ENCODE measurements around the gene CDHR2.

Gene CDHR2

GRCh38 chr5:176640616-176641015 lies 91.5 kb downstream of the CDHR2 start:
- DNase-seq (ENCODE audit: low read depth) = no peak

DNA sequence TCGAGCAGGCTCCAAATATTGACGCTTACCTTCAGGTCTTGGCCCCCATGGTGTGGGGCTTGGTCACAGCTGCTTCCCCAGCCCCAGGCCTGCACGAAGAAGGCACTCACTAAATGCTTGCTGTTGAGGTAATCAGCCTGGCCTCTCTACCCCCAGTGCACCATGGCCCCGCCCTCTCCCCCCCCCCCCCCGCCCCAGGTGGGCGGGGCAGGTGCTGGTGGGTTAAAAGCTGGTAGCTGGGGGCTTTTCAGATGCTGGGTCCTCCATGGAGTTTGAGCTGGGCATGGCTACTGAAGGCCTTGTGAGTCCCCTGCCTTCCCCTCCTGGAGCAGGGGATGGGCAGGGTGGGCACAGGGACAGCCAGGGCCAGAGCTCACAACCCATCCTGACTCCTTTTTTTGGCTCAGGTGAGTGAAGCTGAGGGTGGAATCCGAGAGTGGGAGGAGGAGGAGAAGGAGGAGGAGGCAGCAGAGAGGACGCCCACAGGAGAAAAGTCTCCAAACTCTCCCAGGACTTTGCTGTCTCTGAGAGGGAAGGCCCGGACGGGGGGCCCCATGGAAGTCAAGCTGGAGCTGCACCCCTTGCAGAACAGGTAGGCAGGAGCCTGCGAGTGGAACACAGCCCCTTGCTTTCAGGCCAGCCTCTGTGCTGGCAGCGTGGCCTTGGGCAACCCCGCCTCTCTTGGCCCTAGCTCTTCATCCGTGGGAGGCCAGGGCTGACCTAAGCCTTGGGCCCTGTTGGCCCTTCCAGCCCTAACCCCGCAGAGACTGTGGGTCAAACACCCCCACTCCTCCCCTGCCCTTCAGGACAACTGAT lies 93.7 kb downstream of the CDHR2 start:
- DNase-seq (ENCODE audit: low read depth) = no peak

DNA sequence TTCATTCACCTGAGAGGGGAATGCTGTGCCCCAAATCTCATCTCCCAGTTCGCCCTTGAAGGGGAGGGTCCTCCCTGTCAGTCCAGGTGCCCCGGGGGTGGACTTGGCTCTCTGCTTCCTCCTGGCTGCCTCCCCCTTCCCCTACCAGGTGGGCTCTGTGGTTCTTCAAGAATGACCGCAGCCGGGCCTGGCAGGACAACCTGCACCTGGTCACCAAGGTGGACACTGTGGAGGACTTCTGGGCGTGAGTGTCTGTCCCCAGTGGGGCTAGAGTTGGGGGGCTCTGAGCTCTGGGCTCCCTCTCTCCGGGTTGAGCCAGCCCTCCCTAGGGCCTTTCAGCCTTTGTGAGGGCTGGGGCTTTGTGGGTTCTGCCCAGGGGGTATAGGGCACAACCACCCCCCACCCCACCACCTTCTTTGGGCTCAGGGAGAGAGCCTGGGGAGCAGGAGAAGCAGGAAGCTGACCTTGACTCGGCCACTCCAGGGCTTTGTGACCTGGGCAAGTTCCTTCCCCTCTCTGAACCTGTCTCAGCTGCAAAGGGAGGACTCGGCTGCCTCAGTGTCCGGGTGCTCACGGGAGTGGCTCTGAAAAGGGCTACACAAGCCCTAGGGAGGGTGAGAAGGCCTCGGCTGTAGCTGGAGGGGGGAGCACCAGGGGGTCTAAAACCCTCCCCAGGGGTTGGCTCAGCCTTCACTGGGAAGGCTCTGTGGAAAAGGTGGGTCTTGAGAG lies 94.5 kb downstream of the CDHR2 start:
- no peak for DNase-seq (ENCODE audit: low read depth)

DNA sequence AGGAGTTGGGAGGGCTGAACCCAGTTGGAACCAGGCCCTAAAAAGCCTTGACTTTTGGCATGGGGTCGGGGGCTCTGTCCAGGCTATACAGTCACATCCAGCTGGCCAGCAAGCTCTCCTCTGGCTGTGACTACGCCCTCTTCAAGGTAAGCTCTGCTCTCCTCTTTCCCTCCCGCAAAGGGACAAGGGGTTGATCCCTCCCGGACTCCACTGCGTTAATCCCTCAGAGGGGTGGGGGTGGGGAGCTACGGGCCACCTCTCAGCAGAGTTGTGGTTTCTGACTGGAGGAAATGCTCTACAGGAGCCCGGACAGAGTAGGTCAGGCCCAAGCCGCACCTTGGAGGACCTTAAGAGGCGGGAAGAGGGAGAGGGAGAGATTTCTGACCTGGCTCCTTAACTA lies 95.2 kb downstream of the CDHR2 start:
- DNase-seq (ENCODE audit: low read depth) = no peak

GRCh38 chr5:176644878-176645670 lies 95.9 kb downstream of the CDHR2 start:
- DNase-seq (ENCODE audit: low read depth) = no peak

Data from HS-27A (cell line).